A204.1 (cell line): ENCODE measurements around the gene ABCC9.
A peak's percentile ranks its signal among the peaks of the same experiment; 100 is the strongest.

Source experiments
- FAIRE-seq: peaks from 2 replicates; lab custom pipeline; 2012; peaks lifted over from hg19 to GRCh38; lab: Jason Lieb, UNC

Gene ABCC9

DNA sequence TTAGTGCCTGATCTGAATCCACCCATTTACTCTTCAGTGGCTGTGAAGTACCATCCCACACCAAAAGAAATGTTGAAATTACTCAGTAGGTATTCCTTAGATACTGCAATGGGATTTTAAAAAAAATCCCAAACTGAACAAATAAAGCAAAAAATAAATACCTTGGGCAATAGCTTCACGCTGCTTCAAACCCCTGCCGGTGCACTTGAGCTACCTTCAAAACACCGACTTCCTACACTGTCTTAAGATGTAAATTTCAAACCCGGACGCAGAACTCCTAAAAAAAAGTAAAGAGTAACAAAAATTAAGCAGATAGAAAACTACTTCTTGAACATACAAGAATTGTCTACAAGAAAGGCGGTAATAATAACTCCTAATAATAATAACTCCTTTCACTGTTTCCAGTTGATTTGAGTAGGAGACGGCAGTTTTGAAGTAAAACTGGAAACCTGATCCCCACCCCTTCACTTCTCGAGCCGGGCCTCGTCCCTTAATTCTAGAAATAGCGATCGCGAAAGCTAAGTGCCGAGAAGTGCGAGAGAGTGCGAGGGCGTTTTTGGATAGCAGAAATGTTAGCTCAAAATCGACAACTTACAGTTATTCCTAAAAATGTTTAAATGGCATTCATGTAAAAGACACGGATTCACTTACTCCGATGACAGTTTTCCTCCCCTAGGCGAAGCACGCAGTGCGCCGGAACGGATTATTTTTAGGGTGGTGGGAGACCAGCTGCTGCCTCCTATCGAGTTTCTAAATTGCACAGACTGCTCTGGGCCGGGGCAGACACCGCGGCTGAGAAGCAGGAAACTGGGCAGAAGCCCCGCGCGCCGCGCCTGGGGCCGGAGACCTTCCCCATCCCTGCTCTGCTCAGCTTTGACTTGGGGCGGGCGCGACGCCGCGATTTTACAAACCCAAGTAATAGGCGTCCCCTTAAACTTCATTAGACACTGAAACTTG is at the start of gene ABCC9:
TSS of gene ABCC9 (minus strand) at position 878 of the 957 bp plus-strand sequence. CDS start 4,752 bp downstream, outside the sequence.
- FAIRE-seq: no peak

DNA sequence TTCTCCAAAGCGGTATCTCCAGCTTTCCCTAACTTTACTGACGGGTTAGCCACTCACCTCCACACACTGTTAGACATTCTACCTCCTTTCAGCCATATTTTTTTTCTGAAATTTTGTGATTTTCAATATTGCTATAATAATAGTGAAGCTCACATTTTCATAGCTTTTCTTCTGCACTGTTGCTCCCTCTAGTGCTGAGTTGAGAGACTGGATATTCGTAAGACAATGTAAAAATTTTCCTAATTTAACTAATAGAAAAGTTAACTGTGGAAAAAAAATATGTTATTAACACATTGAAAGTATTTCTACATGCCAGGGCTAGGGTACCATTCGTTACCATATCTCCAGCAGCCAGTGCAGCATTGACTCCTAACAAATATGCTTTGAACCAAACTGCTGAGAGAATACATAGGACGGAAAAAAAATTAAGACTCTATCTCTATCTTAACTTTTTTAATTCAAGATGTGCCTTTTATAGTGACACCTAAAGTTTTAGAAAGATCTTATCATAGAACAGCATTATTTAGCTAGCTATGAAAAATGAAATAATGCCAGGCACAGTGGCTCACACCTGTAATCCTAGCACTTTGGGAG is 48.7 kb upstream of the ABCC9 start:
- peak; percentile 87 for FAIRE-seq

DNA sequence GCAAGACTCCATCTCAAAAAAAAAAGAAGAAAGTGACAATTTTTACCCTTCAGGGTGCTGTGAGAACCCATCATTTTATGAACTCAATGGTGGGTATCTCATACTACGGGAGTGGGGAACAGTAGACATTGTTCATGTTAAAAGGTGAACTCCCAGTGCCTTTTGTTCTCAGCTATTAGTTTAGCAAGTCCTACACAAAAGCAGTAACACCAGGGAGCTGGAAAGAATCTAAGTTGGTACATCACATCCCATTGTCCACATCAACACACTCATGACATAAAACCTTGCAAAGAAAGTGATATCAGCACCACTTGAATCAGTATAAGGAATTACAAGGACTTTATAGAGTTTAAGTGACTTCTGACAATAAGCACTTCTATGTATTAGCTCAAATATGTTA is 47.4 kb upstream of the ABCC9 start:
- no peak for FAIRE-seq

DNA sequence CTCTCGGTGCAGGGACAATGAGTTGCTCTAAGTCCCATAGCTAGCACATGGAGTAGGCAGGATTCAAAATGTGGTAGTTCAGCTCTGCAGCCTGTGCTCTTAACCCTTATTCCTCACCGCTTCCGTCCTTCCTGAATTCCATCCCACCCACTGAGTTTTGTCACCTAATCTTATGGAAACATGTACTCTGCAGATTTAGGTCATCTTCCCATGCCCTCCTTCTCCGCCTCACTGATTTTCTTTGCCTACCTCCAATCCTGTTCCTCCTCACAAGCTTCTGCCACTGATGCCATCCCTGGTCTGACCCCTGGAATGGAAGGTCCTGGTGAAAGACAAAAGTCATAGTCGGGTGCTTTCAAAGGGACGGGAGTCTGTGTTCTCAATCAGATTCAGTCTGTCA is 46.5 kb upstream of the ABCC9 start:
- no peak for FAIRE-seq

DNA sequence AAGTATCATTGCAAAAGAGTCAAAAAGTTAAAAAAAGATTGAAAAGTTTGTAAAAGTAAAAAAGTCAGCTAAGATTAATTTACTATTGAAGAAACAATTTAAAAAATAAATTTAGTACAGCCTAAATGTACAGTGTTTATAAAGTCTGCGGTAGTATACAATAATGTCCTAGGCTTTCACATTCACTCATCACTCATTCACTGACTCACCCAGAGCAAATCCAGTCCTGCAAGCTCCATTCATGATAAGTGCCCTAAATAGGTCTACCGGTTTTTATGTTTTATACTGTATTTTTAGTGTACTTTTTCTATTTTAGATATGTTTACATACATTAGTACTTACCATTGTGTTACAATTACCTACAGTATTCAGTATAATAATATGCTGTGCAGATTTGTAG is 43.9 kb upstream of the ABCC9 start:
- no peak for FAIRE-seq

DNA sequence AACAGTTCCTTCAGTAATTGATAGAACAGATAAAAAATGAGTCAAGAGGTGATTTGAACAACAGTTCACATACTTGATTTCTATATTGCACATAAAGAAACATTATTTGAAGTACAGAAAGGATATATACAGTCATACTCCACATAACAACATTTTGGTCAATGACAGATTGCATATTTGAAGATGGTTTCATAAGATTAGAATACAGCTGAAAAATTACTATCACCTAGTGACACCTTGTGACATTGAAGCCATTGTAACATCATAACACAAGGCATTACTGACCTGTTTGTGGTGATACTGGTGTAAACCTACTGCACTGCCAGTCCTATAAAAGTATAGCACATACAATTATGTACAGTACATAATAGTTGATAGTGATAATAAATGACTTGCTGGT is 43.1 kb upstream of the ABCC9 start:
- FAIRE-seq: no peak

DNA sequence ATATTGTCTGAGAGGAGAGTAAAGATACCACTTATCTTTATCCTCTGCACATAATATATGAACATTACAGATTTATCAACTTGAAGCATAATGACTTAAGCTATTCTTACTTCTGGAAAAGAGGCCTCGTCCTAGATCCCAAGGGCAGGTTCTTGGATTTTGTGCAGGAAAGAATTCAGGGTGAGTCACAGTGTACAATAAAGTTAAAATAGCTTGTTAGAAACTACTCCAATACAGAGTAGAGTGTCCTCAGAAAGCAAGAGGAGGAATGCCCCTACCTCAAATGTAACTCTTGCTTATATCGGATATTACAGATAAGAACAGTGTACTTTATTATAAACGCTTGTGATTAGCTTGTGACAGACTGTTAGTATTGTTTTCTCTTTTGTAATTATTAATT is 41.9 kb upstream of the ABCC9 start:
- no peak for FAIRE-seq

DNA sequence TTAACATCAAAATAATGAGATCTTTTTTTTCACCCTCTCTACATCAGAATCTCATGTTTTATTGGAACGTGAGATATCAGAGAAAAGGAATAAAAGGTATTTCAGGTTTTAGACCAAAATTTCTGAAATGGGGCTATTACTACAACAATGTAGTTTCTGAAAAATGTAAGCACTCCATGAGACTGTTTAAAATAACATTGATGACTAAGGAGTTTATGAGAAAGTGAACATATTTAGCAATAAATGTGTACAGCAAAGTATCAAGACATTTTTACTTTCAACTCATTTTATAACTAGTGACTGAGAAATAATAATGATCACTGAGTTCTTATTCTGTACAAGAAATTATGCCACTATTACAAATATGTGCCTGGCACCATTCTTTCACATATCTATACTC is 39.3 kb upstream of the ABCC9 start:
- FAIRE-seq: no peak

DNA sequence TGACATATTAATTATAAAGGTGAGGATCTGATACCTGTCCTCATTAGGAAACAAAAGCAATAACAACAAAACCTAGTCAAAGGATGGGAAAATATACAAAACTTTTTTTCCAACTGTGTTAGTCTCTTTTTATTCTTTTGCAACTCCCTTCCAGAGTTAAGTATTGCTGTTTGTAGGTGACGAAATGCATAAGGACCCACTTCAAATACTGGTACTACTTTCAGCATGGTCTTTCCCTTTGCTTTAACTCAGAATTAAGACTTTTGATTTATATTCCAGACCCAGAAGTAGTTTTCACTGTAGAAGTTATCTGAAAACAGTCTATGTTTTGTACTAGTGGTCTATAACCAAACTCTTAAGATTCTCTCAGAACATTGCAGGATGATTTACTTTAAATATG is 34.1 kb upstream of the ABCC9 start:
- no peak for FAIRE-seq

DNA sequence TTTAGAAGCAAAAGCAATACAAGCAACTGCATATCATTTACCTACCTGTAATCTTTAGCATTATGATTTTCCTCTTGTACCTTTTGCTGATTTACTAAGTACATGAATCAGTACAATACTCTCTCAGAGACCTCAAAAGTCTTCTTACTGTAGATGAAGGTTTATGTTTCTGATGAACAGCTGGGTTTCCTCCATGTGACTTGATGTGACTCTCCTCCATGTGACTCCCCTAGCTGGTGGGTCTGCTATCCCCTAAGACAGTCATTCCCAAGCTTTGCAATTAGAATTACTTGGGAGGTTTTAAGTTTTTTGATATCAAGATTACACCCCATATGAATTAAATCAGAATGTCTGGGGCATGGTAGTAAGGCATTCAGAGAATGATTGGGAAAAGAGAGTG is 32.0 kb upstream of the ABCC9 start:
- no peak for FAIRE-seq

DNA sequence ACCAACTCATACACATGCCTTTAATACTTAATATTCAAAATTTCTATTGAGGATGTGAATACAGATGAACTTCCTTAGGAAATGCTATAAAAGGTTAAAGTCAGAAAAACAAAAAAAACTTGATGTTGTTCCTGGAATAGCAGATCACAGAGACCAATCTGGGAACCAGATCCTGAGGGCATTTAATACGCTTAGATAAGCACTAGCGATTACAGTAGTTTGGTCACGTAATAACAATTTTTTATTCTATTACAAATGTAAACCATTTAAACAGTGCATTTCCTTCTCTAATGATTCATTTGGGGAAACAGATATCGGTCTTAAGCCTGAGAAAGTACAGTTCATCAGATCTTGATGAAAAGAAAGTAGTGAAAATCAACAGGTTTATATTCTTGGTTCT is 30.8 kb upstream of the ABCC9 start:
- no peak for FAIRE-seq

DNA sequence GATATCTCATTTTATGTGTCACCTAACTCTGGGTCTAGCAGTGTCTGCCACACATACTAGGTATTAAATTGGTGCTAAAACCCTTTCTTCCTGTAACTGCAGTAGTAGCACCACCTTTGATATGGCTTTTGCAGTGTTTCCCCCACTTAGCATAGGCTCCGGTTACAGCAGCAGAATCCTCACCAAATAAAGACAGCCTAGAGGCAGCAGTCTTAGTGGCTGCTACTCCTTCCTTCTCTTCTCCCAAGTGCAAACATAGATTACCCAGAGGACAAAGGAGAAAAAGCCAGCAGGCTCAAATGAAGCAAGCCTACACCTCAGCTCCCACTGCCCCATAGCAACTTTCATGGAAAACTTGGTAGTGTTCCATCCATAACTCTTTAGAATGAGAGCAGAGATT is 30.1 kb upstream of the ABCC9 start:
- no peak for FAIRE-seq

DNA sequence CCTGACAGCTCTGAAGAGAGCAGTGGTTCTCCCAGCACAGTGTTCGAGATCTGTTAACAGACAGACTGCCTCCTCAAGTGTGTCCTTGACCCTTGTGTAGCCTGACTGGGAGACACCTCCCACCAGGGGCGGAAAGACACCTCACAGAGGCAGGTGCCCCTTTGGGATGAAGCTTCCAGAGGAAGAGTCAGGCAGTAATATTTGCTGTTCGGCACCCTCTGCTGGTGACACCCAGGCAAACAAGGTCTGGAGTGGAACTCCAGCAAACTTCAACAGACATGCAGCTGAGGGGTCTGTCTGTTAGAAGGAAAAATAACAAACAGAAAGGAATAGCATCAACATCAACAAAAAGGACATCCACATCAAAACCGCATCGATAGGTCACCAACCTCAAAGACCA is 21.6 kb upstream of the ABCC9 start:
- FAIRE-seq: no peak

DNA sequence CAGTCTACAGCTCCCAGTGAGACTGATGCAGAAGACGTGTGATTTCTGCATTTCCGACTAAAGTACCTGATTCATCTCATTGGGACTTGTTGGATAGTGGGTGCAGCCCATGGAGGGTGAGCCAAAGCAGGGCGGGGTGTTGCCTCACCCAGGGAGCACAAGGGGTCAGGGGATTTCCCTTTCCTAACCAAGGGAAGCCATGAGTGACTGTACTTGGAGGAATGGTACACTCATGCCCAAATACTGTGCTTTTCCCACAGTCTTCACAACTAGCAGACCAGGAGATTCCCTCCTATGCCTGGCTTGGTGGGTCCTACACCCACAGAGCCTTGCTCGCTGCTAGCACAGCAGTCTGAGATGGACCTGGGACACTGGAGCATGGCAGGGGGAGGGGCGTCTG is 21.0 kb upstream of the ABCC9 start:
- FAIRE-seq: no peak

DNA sequence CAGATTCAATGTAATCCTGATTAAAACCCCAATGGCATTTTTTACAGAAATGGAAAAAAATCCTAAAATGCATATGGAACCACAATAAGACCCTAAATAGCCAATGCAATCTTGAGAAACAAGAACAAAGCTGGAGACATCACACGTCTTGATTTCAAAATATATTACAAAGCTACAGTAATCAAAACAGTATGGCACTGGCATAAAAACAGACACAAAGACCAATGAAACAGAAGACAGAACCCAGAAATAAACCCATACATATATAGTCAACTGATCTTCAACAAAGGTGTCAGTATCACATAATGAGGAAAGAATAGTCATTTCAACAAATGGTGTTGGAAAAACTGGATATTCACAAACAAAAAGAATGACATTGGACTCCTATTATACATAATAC is 9.4 kb upstream of the ABCC9 start:
- no peak for FAIRE-seq

DNA sequence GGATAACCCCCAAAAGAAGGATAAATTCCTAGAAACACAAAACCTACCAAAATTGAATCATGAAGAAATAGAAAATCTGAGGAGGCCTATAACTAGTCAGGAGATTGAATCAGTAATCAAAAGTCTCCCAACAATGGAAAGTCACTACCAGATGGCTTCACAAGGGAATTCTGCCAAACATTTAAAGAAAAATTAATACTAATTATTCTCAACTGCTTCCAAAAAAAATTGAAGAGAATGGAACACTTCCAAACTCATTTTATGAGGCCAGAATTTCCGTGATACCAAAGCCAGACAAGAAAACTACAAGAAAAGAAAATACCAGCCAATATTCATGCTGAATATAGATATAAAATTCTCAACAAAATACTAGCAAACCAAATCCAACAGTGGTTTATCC is 7.8 kb upstream of the ABCC9 start:
- FAIRE-seq: no peak

DNA sequence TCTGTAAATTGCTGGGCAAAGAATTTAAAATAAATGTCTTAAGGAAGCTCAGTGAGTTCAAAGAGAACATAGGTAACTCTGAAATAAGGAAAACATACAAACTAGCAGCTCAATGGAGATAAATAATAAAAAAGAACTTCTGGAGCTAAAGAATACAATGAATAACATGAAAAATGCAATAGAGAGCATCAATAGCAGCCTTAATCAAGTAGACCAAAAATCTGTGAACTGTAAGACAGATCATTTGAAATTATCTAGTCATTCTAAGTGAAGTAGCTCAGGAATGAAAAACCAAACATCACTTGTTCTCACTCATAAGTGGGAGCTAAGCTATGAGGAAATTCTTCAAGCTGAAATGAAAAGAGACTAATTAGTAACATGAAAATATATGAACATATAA is 5.8 kb upstream of the ABCC9 start:
- no peak for FAIRE-seq

DNA sequence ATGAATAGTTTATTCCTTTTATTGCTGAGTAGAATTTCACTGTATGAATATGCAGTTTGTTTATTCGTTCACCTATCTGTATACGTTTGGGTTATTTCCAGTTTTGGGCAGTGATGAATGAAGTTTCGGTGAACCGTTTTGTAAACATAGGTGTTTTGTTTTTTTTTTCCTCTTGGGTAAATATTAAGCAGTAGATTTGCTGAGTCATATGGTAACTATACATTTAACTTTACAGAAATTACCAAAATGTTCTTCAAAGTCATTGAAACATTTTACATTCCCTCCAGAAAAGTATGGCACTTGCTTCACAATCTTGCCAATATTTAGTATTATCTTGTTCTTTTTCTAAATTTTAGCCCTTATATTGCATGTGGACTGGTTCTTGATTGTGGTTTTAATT is 3.8 kb upstream of the ABCC9 start:
- FAIRE-seq: no peak

DNA sequence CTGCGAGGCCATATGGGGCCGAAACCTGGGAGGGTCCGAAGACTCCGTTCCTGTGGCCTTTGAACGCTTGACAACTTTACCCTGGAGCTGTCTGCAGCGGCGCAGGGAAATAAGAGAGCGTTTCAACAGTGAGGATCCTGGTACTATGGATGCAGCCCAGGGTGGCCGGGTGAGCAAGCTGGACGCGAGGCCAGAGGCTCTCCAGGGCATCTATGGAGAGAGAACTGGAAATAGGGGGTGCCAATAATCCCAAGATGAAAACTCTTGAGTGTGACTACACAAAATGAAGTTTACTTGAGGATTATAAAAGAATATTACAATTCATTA is 1.1 kb upstream of the ABCC9 start:
- FAIRE-seq: no peak

DNA sequence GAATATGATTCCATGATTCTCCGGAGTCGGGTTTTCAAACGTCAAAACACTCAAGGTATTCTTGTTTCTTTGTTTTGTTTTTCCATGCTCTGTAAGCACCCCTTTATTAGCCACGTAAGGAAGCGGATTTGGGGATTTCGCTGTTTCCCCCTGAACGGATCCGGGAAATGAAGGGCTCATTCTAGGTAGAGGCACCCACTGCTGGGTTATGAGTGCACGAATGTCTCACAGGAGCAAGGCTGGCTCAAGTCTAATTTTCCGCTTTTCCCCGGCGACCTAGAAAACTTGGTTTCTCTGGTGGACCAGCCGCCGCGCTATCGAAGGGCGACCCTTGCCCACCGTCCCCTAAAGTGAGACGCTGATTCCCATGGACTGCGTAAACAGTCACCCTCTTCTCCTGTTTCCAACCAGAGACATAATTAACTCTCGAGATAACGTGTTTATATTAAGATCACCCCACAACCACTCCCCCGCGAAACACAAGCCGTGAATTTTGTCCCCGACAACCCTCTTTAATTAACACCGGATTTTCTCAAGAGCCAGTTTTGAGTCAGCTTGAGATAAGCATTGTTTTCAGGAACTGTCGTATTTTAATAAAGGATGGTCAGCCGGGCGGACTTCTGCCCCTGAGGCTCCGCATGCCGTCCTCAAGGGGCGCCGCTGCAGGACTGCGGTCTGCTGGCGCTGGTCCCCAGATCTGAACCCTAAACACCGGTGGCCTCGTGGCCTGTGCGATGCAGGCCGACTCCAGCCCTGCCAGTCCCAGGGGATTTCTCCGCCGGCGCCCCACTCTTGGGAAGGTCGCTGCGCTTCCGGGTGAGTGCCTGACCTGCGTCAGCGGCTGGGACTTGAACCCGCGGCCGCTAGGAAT is 515 bp upstream of the ABCC9 start:
- FAIRE-seq: no peak

DNA sequence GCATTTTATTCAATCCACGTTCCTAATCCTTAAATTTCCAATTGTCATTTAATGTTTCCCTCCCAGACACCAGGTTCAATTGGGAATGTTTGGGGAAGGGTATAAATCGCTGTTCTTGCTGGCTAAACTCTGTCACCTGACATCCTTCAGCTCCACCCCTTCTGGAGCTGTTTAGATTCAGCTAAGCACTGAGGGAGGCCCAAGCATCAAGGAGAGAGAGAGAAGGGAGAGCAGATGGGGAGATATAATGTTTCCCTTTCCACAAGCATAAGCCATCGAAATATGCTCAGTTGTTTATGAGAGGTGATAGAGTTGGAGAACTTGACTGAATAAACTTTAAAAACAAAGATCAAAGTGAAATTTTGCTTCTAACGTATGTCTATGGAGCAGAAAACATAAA is 1.8 kb downstream of the ABCC9 start:
- no peak for FAIRE-seq

DNA sequence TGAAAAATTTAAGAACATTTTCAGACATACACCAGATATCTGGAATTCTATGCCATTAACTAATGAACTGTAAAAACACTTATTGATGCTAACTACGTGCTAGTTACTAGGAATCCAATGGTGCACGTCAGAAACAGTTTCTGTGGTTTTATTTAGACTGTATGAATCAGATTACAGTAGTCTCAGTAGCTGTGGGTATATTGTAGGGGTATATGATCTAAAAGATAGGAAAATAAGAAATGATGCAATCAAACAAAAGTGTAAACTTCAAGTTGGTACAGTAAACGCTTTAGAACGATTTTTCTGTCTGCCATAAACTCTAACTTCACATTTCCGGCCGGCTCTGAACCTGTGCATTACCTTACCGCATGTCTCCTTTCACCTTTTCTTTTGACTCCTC is 2.3 kb downstream of the ABCC9 start:
- FAIRE-seq: no peak

DNA sequence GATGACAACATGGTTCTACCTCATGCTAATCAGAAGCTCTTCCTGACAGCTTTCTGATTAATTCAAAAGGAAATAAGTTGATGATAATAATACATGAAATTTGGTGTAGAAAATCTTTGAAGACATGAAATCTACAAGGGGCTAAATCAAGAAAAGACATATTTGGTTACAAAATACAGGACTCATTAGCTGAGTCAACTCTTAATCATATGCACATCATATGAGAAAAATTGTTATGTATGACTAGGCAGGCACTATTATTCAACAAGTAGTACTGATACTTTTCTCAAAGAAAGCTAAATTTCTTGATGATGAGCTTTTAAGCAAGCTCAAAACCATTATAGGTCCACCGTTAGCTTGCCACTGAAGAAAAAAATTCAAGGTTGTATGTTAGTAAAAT is 7.1 kb downstream of the ABCC9 start:
- FAIRE-seq: no peak
